GM18868 (cell line): ENCODE results near the gene PHKG1.
"Not testable (repeated sequence)": the region's sequence is repeated elsewhere in the genome, so short reads cannot be mapped to it uniquely, and the experiment has no call there.

Experiments used
- ATAC-seq: cut with Tn5 transposase; IDR thresholded peaks from one replicate; pipeline ENCODE4 v1.9.1; 2021; ENCODE audit warnings: mild to moderate bottlenecking, moderate library complexity; ENCODE audit not compliant: unreplicated experiment

PHKG1 gene

DNA sequence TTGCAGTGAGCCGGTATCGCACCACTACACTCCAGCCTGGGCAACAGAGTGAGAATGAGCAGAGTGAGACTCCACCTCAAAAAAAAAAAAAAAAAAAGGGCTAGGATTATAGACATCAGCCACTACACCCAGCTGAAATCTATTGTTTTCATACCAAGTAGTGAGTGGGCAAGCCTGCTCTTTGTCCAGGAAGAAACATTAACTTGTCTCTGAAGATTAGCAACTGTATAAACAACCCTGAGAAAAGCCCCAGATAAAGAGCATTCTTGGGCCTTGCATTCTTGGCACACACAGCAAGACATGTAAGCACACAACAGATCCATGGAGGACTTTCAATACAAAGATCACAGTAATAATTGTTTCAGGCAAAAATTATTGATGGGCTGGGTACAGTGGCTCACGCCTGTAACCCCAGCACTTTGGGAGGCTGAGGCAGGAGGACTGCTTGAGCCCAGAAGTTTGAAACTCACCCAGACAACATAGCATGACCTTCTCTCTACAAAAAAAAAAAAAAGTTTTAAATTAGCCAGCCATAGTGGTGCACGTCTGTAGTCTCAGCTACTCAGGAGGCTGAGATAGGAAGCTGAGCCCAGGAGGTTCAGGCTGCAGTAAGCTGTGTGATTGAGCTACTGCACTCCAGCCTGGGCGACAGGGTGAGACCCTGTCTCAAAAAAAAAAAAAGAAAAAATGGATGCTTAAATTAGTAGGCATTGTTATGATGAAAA lies 45.9 kb downstream of the PHKG1 start:
- no peak for ATAC-seq

DNA sequence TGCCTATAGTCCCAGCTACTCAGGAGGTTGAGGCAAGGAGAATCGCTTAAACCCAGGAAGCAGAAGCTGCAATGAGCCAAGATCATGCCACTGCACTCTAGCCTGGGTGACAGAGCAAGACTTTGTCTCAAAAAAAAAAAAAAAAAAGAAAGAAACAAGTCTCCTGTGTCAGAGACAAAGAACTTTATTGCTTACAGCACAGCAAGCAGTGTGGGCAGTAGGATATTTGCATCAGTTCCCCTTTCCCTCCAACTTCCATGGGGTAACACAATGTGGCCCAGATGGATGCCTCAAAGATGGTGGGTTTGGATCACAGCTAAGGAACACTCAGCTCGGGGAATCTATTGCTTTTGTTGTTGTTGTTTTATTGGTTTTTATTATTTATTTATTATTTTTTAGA lies 47.0 kb downstream of the PHKG1 start:
- not testable (repeated sequence) for ATAC-seq

DNA sequence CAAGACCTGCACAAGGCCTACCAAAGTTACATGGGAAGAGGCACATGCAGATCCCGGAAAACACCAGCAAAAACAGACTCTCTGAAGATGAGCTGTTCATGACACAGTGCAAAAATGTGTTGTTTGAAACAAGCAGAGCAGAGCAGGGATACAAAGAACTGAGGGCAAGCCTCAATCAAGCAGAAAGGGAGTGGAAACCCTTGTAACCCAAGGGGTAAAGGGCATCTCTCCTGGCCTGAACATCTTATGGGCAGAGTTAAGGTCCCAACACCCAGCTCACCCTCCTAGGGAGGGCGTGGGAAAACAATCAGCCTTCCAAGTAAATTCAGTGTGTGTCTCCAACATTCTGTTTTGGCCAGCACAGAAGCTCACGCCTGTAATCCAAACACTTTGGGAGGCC lies 52.0 kb downstream of the PHKG1 start:
- no peak for ATAC-seq

DNA sequence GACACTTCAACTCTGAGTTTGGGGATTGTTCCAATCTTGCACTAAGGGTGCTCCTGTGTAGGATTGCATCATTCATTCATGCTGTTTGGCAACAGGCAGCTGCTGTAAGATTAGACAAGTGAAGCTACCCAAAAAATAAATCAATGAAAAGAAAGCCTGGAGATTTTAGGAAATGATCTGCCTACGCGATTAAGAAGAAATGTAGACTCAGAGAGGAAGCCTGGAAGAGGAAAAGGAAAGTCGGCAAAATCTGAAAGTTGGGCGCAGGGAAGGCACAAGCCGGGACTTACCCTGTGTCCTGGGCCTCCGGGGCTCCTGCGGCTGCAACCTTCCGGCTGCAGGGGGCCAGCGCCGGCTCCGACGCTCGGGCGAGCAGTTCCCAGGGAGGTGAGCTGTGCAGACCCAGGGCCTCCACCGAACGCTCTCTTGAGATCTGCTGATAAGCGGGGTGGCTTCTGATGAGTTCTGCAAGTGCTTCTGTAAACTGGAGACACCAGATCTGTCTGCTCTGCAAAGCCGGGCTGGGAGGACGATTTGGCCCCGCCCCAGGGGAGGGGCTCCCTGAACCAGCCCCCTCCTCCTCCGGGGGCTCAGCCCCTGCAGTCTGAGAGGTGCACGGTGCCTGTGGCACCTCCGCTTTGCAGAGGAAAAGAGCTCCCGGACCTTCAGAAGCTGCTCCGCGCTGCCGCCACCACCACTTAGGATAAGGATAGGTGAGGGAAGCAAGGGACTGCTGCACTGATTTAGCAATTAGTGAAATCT lies 58.9 kb downstream of the PHKG1 start:
- ATAC-seq = peak; percentile 98

DNA sequence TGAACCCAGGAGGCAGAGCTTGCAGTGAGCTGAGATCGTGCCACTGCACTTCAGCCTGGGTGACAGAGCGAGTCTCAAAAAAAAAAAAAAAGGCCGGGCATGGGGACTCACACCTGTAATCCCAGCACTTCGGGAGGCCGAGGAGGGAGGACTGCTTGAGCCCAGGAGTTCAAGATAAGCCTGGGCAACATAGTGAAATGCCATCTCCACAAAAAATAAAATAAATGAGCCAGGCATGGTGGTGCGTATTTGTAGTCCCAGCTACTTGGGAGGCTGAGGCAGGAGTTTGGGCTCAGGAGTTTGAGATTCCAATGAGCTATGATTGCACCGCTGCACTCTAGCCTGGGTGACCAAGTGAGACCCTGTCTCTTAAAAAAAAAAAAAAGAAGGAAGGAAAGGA lies 60.2 kb downstream of the PHKG1 start:
- not testable (repeated sequence) for ATAC-seq

DNA sequence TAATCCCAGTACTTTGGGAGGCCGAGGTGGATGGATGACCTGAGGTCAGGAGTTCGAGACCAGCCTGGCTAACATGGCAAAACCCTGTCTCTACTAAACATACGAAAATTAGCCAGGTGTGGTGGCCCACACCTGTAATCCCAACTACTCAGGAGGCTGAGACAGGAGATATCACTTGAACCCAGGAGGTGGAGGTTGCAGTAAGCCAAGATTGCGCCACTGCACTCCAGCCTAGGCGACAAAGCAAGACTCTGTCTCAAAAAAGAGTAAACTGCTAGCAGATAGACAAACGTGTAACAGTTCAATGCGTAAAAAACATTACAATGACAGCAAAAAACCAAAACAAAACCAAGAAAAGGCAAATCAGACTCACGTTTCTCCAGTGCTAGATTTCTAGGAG lies 61.2 kb downstream of the PHKG1 start:
- not testable (repeated sequence) for ATAC-seq

DNA sequence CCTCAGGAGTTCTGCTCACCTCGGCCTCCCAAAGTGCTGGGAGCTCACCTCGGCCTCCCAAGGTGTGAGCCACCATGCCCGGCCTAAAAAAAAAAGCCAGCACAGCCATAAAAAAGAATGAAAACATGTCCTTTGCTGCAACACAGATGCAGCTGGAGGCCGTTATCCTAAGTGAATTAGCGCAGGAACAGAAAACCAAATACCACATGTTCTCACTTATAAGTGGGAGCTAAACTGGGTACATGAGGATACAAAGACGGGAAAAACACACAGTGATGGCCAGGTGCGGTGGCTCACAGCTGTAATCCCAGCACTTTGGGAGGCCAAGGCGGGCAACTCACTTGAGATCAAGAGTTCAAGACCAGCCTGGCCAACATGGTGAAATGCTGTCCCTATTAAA lies 62.4 kb downstream of the PHKG1 start:
- ATAC-seq = no peak
